Loucy (cell line): ENCODE results near the gene C1orf159.

Experiments
- CTCF ChIP-seq: fragments of 200-600 bp; sonication (generic); conservative IDR thresholded peaks from 2 replicates; pipeline ENCODE4 v1.5.1; 2014; ENCODE audit warnings: mild to moderate bottlenecking, antibody characterized with exemption, low read length
- EZH2phosphoT487 ChIP-seq: fragments of 200-600 bp; IDR thresholded peaks from 2 replicates; pipeline ENCODE4 v1.6.1; 2018; ENCODE audit warnings: antibody characterized with exemption, mild to moderate bottlenecking, moderate library complexity, borderline replicate concordance

DNA sequence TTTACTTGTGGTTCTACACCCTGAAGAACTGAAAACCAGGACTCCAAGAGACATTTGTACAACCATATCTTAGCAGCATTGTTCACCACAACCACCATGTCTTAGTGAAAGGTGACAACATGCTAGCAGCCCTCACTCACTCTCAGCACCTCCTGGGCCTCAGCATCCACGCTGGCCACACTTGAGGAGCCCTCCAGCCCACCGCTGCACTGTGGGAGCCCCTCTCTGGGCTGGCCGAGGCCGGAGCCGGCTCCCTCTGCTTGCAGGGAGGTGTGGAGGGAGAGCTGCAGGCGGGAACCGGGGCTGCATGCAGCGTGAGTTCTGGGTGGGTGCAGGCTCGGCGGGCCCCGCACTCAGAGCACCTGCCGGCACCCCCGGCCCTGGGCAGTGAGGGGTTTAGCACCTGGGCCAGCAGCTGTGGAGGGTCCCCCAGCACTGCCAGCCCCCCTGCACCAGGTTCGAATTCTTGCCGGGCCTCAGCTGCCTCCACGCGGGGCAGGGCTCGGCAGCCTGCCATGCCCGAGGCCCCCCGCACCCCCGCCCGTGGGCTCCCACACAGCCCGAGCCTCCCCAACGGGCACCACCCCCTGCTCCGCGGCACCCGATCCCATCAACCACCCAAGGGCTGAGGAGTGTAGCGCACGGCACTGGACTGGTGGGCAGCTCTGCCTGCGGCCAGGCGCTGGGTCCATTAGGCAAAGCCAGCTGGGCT is 9.2 kb downstream of the C1orf159 start:
- TF ChIP-seq CTCF (no peak), EZH2phosphoT487 (no peak)
